Measurements from ENCODE around the gene ARID1A. TPM values are rescaled to one million over a fixed set of nuclear protein-coding genes. Genes with fewer than 3 reads are reported as not detected.

The ARID1A gene
- total and polyA plus RNA-seq, 2 of the 8 experiments (the other 6 are each of a cell fraction or from before 2014, with no cell fraction given) = 52.1 to 103 TPM

DNA sequence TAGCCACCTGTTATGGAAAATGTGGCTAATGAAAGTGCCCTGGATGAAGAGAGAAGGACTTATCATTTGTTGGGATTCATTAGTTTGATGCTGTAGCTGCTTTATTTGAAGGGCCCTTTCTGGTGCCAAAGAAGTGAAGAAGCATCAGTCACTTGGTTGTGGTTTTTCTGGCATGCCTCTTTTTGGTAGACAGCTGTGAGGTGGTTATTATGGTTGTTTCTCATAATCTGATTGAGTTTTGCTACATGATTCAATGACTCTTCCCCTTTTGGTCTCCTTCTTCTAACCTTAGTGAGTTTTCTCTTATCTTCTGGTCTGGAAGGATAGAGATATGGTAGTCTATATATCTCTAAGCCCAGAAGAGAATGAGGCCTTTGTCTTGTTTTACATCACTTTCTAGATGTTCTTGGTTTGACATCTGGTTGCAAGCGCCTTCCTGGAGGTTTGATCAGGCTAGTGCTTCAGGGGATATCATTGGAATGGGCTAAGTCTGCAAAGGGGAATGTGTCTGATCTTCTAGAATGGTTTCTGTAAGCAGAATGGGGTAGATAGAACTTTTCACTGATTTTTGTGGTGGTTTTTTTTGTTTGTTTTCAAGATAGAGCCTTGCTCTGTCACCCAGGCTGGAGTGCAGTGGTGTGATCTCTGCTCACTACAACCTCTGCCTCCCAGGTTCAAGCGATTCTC, 26.0 kb downstream of the ARID1A start:
- Histone ChIP-seq H3K18ac (ENCODE audit: extremely low read depth, low read length) (no peak overlapping the region), H2AFZ (ENCODE audit: low read length) (no peak overlapping the region), H3K23me2 (ENCODE audit: low read depth, low read length) (peaks cover 10% of the 10 kb centered on the region), H4K20me1 (replicated peaks in 1 of 2; ENCODE audit: control insufficient read depth in 1 of 2, insufficient read depth in 2 of 2, low read length in 2 of 2) (peaks cover 18 to 22% of the 10 kb centered on the region in 2 experiments), H2BK120ac (replicated peaks; ENCODE audit: low read depth, low read length) (no peak overlapping the region), H3K36me3 (ENCODE audit: control insufficient read depth in 2 of 4, insufficient read depth in 4 of 4, low read length in 3 of 4) (no peaks in the 10 kb centered on the region; a peak in 1 of 8 replicates), H3K4ac (replicated peaks; ENCODE audit: insufficient read length, low read depth, low read length) (no peak overlapping the region), H2BK20ac (ENCODE audit: low read length) (no peak overlapping the region), H3K23ac (ENCODE audit: insufficient read length) (no peak overlapping the region), H3K4me1 (replicated peaks in 1 of 4; ENCODE audit: control insufficient read depth in 3 of 4, insufficient read depth in 4 of 4, low read length in 3 of 4) (peaks cover 16 to 31% (median 20%) of the 10 kb centered on the region in 4 experiments), H3K27ac (ENCODE audit: low read depth, low read length) (no peak overlapping the region), H3K79me2 (ENCODE audit: control insufficient read depth in 1 of 2, insufficient read depth in 2 of 2, low read length in 2 of 2) (peaks cover 33 to 97% of the 10 kb centered on the region in 2 experiments), H2BK15ac (ENCODE audit: low read length) (no peak overlapping the region), H4K8ac (ENCODE audit: extremely low read depth, insufficient read depth, low read length) (no peak overlapping the region), H3K4me2 (ENCODE audit: insufficient read depth in 1 of 2, low read depth in 2 of 2, low read length in 2 of 2) (no peak overlapping the region), H3K56ac (replicated peaks; ENCODE audit: insufficient read length, low read depth, low read length) (no peak overlapping the region), H3K14ac (ENCODE audit: insufficient read length) (no peak overlapping the region), H3K79me1 (ENCODE audit: low read depth, low read length) (peaks cover 6% of the 10 kb centered on the region; the same call in 1 of the 2 replicates), H2BK5ac (ENCODE audit: low read depth, low read length) (no peak overlapping the region), H2BK12ac (ENCODE audit: low read depth, low read length) (no peak overlapping the region), H4K91ac (replicated peaks; ENCODE audit: insufficient read length, low read length) (no peak overlapping the region), H3K27me3 (replicated peaks in 1 of 4; ENCODE audit: control insufficient read depth in 3 of 4, extremely low read depth in 1 of 4, insufficient read depth in 3 of 4, low read length in 3 of 4) (no peaks in the 10 kb centered on the region), H4K5ac (ENCODE audit: insufficient read length, low read depth, low read length) (no peak overlapping the region), H3K9ac (replicated peaks in 1 of 4; ENCODE audit: extremely low read depth in 1 of 4, low read depth in 3 of 4, low read length in 3 of 4) (no peak overlapping the region), H3K4me3 (ENCODE audit: extremely low read depth in 1 of 4, insufficient read depth in 2 of 4, low read depth in 3 of 4, low read length in 4 of 4) (no peak overlapping the region), H3K9me3 (ENCODE audit: insufficient read depth in 2 of 2, low read depth in 1 of 2, low read length in 1 of 2) (no peaks in the 10 kb centered on the region), H2AK5ac (ENCODE audit: low read depth, low read length) (no peak overlapping the region)
- FAIRE-seq = no peak
- ChIA-PET POLR2A (ENCODE audit: partially characterized antibody) (interaction anchor here (1.1 to 18.3 kb wide), 4 partner anchors 8 to 25 kb away, joined by 3 to 256 read pairs (median 8); partner anchors contain the start of gene ARID1A), CTCF (ENCODE audit: partially characterized antibody) (interaction anchor here (0.6 to 3.1 kb wide), 3 partner anchors 30 to 88 kb away, joined by 4 to 15 read pairs (median 6); no protein-coding TSS in a partner anchor)
- TF ChIP-seq BCL11A (IDR thresholded peaks at IDR 0.05; ENCODE audit: low read depth in 2 of 2, low read length in 2 of 2) (no peak), POLR2A (IDR thresholded peaks at IDR 0.05; ENCODE audit: control extremely low read depth in 1 of 2, low read depth in 2 of 2, low read length in 2 of 2) (no peak), NANOG (IDR thresholded peaks at IDR 0.05; ENCODE audit: insufficient read depth, low read depth, low read length, poor library complexity, severe bottlenecking) (no peak), CEBPB (IDR thresholded peaks at IDR 0.05; ENCODE audit: low read depth, low read length) (no peak), SAP30 (IDR thresholded peaks at IDR 0.05; ENCODE audit: insufficient read depth, insufficient replicate concordance, low read length) (no peak), ASH2L (IDR thresholded peaks at IDR 0.05; ENCODE audit: low read length) (no peak), RNF2 (IDR thresholded peaks at IDR 0.05; ENCODE audit: borderline replicate concordance, low read depth, low read length, missing control alignments, poor library complexity, severe bottlenecking) (no peak), MAX (IDR thresholded peaks at IDR 0.05) (no peak), SUZ12 (IDR thresholded peaks at IDR 0.05; ENCODE audit: low read length) (no peak)
- TF ChIP-seq, protein P1, sequence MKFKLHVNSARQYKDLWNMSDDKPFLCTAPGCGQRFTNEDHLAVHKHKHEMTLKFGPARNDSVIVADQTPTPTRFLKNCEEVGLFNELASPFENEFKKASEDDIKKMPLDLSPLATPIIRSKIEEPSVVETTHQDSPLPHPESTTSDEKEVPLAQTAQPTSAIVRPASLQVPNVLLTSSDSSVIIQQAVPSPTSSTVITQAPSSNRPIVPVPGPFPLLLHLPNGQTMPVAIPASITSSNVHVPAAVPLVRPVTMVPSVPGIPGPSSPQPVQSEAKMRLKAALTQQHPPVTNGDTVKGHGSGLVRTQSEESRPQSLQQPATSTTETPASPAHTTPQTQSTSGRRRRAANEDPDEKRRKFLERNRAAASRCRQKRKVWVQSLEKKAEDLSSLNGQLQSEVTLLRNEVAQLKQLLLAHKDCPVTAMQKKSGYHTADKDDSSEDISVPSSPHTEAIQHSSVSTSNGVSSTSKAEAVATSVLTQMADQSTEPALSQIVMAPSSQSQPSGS (IDR thresholded peaks at IDR 0.05; ENCODE audit: low read length) = no peak
- DNase-seq (ENCODE audit: low read depth in 1 of 2, low spot score in 2 of 2) = no peak
- WGBS, 2 experiments (ENCODE audit: extremely low coverage in 1 of 2, insufficient coverage in 1 of 2, insufficient read length in 1 of 2, insufficient replicate concordance in 2 of 2, low coverage in 1 of 2, low lambda C conversion rate in 2 of 2, missing lambda C conversion rate in 1 of 2) = 98% methylated on average over 2 of the region's 2 CpGs; no CpG with 5 or more reads in 1 of the 2 experiments

Data from H1 (cell line).